CD8-positive, alpha-beta memory T cell (primary cell): ENCODE measurements around the gene CDK6. TPM values are rescaled to one million over a fixed set of nuclear protein-coding genes. Genes with fewer than 3 reads are reported as not detected.

Experiments
- CTCF ChIA-PET: fragments of 350-600 bp; sonication (Branson Sonifier 250); formaldehyde crosslinking; loops from one replicate; lab custom pipeline; 2021; ENCODE audit warnings: antibody characterized with exemption; lab: Charles Lee
- POLR2A ChIA-PET: fragments of 350-600 bp; sonication (Branson Sonifier 250); formaldehyde crosslinking; loops from one replicate; lab custom pipeline; 2021; ENCODE audit warnings: antibody characterized with exemption; lab: Charles Lee
- DNase-seq, 5 donors: peaks; one replicate each; pipeline versions ENCODE4 v3.0.0 to v3.0.0-alpha.2; 2020 to 2022; ENCODE audit warnings: mixed read lengths in 1 of 5
- H3K27ac ChIP-seq: one replicate; pipeline ENCODE4 v1.7.0; 2013; ENCODE audit warnings: low read depth, mild to moderate bottlenecking, low read length, moderate library complexity
- H3K27me3 ChIP-seq: 2 replicates; pipeline ENCODE4 v1.7.0; 2013; ENCODE audit warnings: low read length, mild to moderate bottlenecking; ENCODE audit not compliant: insufficient read depth, poor library complexity, severe bottlenecking
- H3K36me3 ChIP-seq: 2 replicates; pipeline ENCODE4 v1.7.0; 2013; ENCODE audit warnings: mild to moderate bottlenecking, low read length, moderate library complexity; ENCODE audit not compliant: insufficient read depth
- H3K4me1 ChIP-seq: 2 replicates; pipeline ENCODE4 v1.7.0; 2013; ENCODE audit warnings: mild to moderate bottlenecking, low read length, moderate library complexity; ENCODE audit not compliant: insufficient read depth
- H3K4me3 ChIP-seq: 2 replicates; pipeline ENCODE4 v1.7.0; 2013; ENCODE audit warnings: mild to moderate bottlenecking, low read length
- H3K9me3 ChIP-seq: 2 replicates; pipeline ENCODE4 v1.7.0; 2013; ENCODE audit warnings: mild to moderate bottlenecking, low read length
- H3K27ac Mint-ChIP-seq, 8 donors: one replicate each; pipeline ENCODE4 v1.8.0; 2020 to 2021; ENCODE audit warnings: mixed read lengths in 8 of 8, mild to moderate bottlenecking in 6 of 8, inconsistent platforms in 3 of 8, moderate library complexity in 3 of 8
- H3K27me3 Mint-ChIP-seq, 2 donors: one replicate each; pipeline ENCODE4 v1.8.0; 2020 to 2021; ENCODE audit warnings: mixed read lengths in 2 of 2, mild to moderate bottlenecking in 1 of 2, moderate library complexity in 1 of 2
- H3K36me3 Mint-ChIP-seq, 3 donors: one replicate each; pipeline ENCODE4 v1.8.0; 2020 to 2021; ENCODE audit warnings: mixed read lengths in 3 of 3, inconsistent platforms in 1 of 3, mild to moderate bottlenecking in 1 of 3
- H3K4me1 Mint-ChIP-seq, 3 donors: one replicate each; pipeline ENCODE4 v1.8.0; 2020 to 2021; ENCODE audit warnings: mixed read lengths in 3 of 3, inconsistent platforms in 1 of 3, mild to moderate bottlenecking in 1 of 3
- H3K4me3 Mint-ChIP-seq, 7 donors: one replicate each; pipeline ENCODE4 v1.8.0; 2020 to 2021; ENCODE audit warnings: mixed read lengths in 7 of 7, mild to moderate bottlenecking in 6 of 7, moderate library complexity in 4 of 7, inconsistent platforms in 2 of 7
- H3K9me3 Mint-ChIP-seq, 5 donors: one replicate each; pipeline ENCODE4 v1.8.0; 2020 to 2022; ENCODE audit warnings: mixed read lengths in 5 of 5, mild to moderate bottlenecking in 3 of 5, moderate library complexity in 2 of 5, inconsistent platforms in 1 of 5
- polyA plus RNA-seq: library from polyadenylated mRNA; unstranded; fragments of 300-500 nt; fragmentation: Illumina TruSeq; gene quantifications from one replicate; pipeline ENCODE4 v1.2.3, GENCODE V29; 2021
- total RNA-seq, 2 experiments: library from RNA; stranded (reverse); gene quantifications; one replicate each; pipeline ENCODE4 v1.2.3, GENCODE V29; 2021

Gene CDK6
- total and polyA plus RNA-seq, 3 experiments from 2014 or later, result 20.7 to 235 (median 231) TPM

GRCh38 chr7:92717993-92718716 lies 118.2 kb downstream of the CDK6 start:
- H3K4me1 Mint-ChIP-seq, result peaks cover 26 to 52% (median 26%) of the 10 kb centered on the region in 3 donors
- no peaks in the 10 kb centered on the region for H3K36me3 ChIP-seq
- H3K27me3 ChIP-seq, result no peaks in the 10 kb centered on the region
- H3K9me3 ChIP-seq, result no peaks in the 10 kb centered on the region
- H3K36me3 Mint-ChIP-seq, result peaks cover 0 to 25% (median 4%) of the 10 kb centered on the region in 3 donors
- no peaks in the 10 kb centered on the region for H3K9me3 Mint-ChIP-seq
- peak; percentile 2 to 62 (median 49) for DNase-seq
- H3K27ac Mint-ChIP-seq, result peak overlapping the region; percentile 55 to 96 (median 92)
- H3K27ac ChIP-seq, result no peak overlapping the region
- H3K4me1 ChIP-seq, result peaks cover 15% of the 10 kb centered on the region
- ChIA-PET CTCF (interaction anchor here (0.9 to 2.1 kb wide), 2 partner anchors 98 to 115 kb away, joined by 3 to 9 read pairs; no protein-coding TSS in a partner anchor), POLR2A (no interaction called here)
- no peaks in the 10 kb centered on the region for H3K27me3 Mint-ChIP-seq
- H3K4me3 Mint-ChIP-seq, result peak overlapping the region; percentile 85 to 95 (median 90)
- peak overlapping the region; percentile 46 for H3K4me3 ChIP-seq

DNA sequence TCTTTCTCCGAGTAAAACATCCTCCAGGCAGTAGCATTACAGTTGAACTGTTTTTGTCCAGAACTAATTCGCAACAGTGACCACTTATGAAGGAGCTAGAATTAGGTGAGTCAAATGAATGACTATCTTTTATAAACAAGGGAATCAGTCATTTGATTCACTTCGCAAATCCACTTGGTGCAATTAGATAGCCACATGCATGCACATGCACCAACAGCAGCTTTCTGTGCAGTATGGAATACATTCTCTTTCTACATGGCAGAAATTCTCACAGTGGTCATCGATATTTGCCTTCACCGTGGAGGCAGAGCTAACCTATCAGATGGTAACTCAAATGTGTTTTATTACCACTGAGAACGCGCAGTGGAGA lies 118.8 kb downstream of the CDK6 start:
- H3K4me3 ChIP-seq, result peak overlapping the region; percentile 46
- H3K4me1 ChIP-seq, result peaks cover 15% of the 10 kb centered on the region
- peak overlapping the region; percentile 85 to 95 (median 90) for H3K4me3 Mint-ChIP-seq
- H3K27ac ChIP-seq, result no peak overlapping the region
- H3K27ac Mint-ChIP-seq, result peak overlapping the region in 7 of 8 donors; percentile 55 to 96 (median 92)
- H3K9me3 Mint-ChIP-seq, result no peaks in the 10 kb centered on the region
- H3K36me3 Mint-ChIP-seq, result peaks cover 0 to 22% (median 4%) of the 10 kb centered on the region in 3 donors
- H3K27me3 Mint-ChIP-seq, result no peaks in the 10 kb centered on the region
- peaks cover 25 to 50% (median 26%) of the 10 kb centered on the region in 3 donors for H3K4me1 Mint-ChIP-seq
- H3K27me3 ChIP-seq, result no peaks in the 10 kb centered on the region
- no peak for DNase-seq
- CTCF ChIA-PET, result interaction anchor here (0.9 to 2.1 kb wide), 2 partner anchors 97 to 115 kb away, joined by 3 to 9 read pairs; no protein-coding TSS in a partner anchor
- POLR2A ChIA-PET, result no interaction called here
- no peaks in the 10 kb centered on the region for H3K9me3 ChIP-seq
- H3K36me3 ChIP-seq, result no peaks in the 10 kb centered on the region

DNA sequence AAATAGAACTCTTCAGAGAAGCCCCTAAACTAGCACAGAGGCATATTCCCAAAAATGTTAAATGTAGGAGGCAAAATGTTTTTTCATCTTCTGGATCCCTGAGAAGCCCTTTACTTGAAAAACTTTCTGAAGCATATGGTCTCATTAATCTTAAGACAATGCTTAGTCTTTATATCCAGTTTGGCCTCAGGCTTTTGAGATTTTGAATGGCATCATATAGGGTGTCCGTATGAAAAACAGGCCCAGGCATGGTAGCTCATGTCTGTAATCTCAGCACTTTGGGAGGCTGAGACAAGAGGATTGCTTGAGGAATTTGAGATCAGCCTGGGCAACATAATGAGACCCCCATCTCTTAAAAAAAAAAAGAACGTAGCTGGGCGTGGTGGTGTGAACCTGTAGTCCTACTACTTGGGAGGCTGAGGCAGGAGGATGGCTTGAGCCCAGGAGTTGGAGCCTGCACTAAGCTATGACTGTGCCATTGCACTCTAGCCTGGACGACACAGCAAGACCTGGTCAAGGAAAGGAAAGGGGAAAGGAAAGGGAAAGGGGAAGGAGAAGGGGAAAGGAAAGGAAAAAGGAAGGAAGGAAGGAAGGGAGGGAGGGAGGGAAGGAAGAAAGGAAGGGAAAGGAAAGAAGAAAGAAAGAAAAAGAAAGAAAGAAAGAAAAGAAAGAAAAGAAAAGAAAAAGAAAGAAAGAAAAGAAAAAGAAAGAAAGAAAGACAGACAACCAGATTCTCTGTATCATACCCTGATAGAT lies 119.4 kb downstream of the CDK6 start:
- no peaks in the 10 kb centered on the region for H3K27me3 ChIP-seq
- peaks cover 15% of the 10 kb centered on the region for H3K4me1 ChIP-seq
- no peak overlapping the region for H3K4me3 ChIP-seq
- Mint-ChIP-seq H3K4me3 (peak overlapping the region in 5 of 7 donors; percentile 45 to 95 (median 85)), H3K36me3 (peaks cover 0 to 21% (median 4%) of the 10 kb centered on the region in 3 donors), H3K27ac (peak overlapping the region in 6 of 8 donors; percentile 33 to 93 (median 82)), H3K9me3 (no peaks in the 10 kb centered on the region), H3K27me3 (no peaks in the 10 kb centered on the region), H3K4me1 (peaks cover 24 to 48% (median 26%) of the 10 kb centered on the region in 3 donors)
- no peaks in the 10 kb centered on the region for H3K9me3 ChIP-seq
- no peak overlapping the region for H3K27ac ChIP-seq
- no peaks in the 10 kb centered on the region for H3K36me3 ChIP-seq
- ChIA-PET CTCF (interaction anchor here (0.9 to 2.1 kb wide), 3 partner anchors 97 to 116 kb away, joined by 3 to 9 read pairs (median 4); no protein-coding TSS in a partner anchor), POLR2A (no interaction called here)
- DNase-seq, result no peak

DNA sequence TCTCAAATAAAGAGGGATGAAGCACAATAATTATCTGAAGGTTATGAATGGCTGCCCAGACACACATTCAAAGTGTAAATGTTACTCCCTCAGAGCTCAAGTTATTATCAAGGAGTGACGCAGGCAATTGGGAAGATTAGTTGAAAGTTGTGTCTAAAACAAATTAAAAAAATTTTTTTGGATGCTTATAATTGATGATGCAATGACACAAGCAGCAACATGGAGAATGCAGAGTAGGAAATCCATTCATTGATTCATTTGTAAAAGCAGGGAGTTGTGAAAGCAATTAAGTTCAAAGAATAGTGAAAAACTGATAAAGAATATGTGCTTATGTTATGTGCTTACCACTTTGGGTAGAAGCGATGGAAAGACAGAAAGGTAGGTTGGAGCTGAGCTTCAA lies 120.4 kb downstream of the CDK6 start:
- H3K27ac Mint-ChIP-seq, result no peak overlapping the region
- Histone ChIP-seq H3K9me3 (no peaks in the 10 kb centered on the region), H3K27me3 (no peaks in the 10 kb centered on the region), H3K36me3 (no peaks in the 10 kb centered on the region), H3K4me3 (no peak overlapping the region), H3K27ac (no peak overlapping the region), H3K4me1 (peaks cover 15% of the 10 kb centered on the region)
- DNase-seq, result no peak
- no peaks in the 10 kb centered on the region for H3K9me3 Mint-ChIP-seq
- ChIA-PET CTCF (interaction anchor here (1.3 kb wide), 1 partner anchor 117 kb away, joined by 4 read pairs; no protein-coding TSS in a partner anchor), POLR2A (no interaction called here)
- H3K27me3 Mint-ChIP-seq, result peaks cover 0 to 1% of the 10 kb centered on the region in 2 donors
- peaks cover 0 to 15% (median 4%) of the 10 kb centered on the region in 3 donors for H3K36me3 Mint-ChIP-seq
- H3K4me3 Mint-ChIP-seq, result peak overlapping the region in 1 of 7 donors; percentile 18
- H3K4me1 Mint-ChIP-seq, result peaks cover 21 to 46% (median 26%) of the 10 kb centered on the region in 3 donors

DNA sequence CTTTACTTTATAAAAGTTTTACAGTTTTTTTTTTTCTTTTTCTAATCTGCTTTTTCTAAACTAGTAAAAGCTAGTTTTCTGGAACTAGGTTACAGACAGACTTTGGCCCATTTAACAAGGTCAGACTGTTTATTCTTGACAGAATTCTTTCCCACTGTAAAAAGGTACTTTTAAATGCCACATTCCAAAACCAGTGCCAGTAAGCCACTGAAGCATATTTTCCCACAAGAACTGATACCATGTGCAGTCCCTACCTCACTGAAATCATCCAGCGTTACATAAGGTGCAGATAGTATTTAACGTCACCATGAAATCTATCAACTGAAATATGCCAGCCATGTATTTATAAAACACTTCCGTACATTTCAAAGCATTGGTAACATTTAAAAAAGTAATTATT lies 121.6 kb downstream of the CDK6 start:
- Histone ChIP-seq H3K27me3 (no peaks in the 10 kb centered on the region), H3K36me3 (no peaks in the 10 kb centered on the region), H3K27ac (no peak overlapping the region), H3K9me3 (no peaks in the 10 kb centered on the region), H3K4me3 (no peak overlapping the region), H3K4me1 (peaks cover 15% of the 10 kb centered on the region)
- ChIA-PET CTCF (interaction anchor here (2.5 kb wide), 1 partner anchor 118 kb away, joined by 6 read pairs; no protein-coding TSS in a partner anchor), POLR2A (no interaction called here)
- peaks cover 0 to 1% of the 10 kb centered on the region in 2 donors for H3K27me3 Mint-ChIP-seq
- no peak overlapping the region for H3K4me3 Mint-ChIP-seq
- no peak for DNase-seq
- peaks cover 0 to 14% (median 4%) of the 10 kb centered on the region in 3 donors for H3K36me3 Mint-ChIP-seq
- H3K27ac Mint-ChIP-seq, result no peak overlapping the region
- H3K9me3 Mint-ChIP-seq, result no peaks in the 10 kb centered on the region
- H3K4me1 Mint-ChIP-seq, result peaks cover 20 to 49% (median 29%) of the 10 kb centered on the region in 3 donors

GRCh38 chr7:92714280-92714679 lies 122.1 kb downstream of the CDK6 start:
- Mint-ChIP-seq H3K9me3 (no peaks in the 10 kb centered on the region), H3K27ac (peak overlapping the region in 2 of 8 donors; percentile 20 to 30), H3K4me1 (peaks cover 19 to 47% (median 25%) of the 10 kb centered on the region in 3 donors), H3K4me3 (no peak overlapping the region), H3K36me3 (peaks cover 0 to 14% (median 4%) of the 10 kb centered on the region in 3 donors), H3K27me3 (peaks cover 0 to 1% of the 10 kb centered on the region in 2 donors)
- ChIA-PET CTCF (interaction anchor here (2.5 kb wide), 1 partner anchor 119 kb away, joined by 6 read pairs; no protein-coding TSS in a partner anchor), POLR2A (no interaction called here)
- no peaks in the 10 kb centered on the region for H3K27me3 ChIP-seq
- no peak for DNase-seq
- H3K27ac ChIP-seq, result no peak overlapping the region
- H3K4me1 ChIP-seq, result peaks cover 15% of the 10 kb centered on the region
- H3K9me3 ChIP-seq, result no peaks in the 10 kb centered on the region
- H3K36me3 ChIP-seq, result no peaks in the 10 kb centered on the region
- no peak overlapping the region for H3K4me3 ChIP-seq

DNA sequence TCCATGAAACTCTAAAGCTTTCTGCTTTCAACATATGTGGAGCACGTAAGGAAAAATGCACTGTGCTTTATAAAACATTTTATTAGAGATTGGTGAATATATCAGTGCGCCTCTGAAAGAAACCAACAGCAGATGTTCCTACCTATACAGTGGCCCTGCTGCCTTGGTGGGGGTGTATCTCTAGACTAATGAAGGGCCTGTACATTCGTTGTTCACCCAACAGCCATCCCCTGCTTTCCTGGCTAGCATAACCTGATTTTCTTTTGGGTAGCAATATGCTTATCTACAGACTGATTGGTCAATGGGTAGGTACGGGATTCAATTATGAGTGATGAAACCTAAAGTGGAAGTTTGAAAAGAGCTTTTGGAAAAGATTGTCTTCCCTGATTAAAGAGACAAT lies 126.5 kb downstream of the CDK6 start:
- Histone ChIP-seq H3K36me3 (no peaks in the 10 kb centered on the region), H3K27me3 (no peaks in the 10 kb centered on the region), H3K4me3 (no peak overlapping the region), H3K27ac (no peak overlapping the region), H3K4me1 (no peaks in the 10 kb centered on the region), H3K9me3 (no peaks in the 10 kb centered on the region)
- POLR2A ChIA-PET, result no interaction called here
- no peak for DNase-seq
- peaks cover 0 to 1% of the 10 kb centered on the region in 2 donors for H3K27me3 Mint-ChIP-seq
- peaks cover 4 to 48% (median 27%) of the 10 kb centered on the region in 3 donors for H3K4me1 Mint-ChIP-seq
- peaks cover 0 to 19% (median 9%) of the 10 kb centered on the region in 3 donors for H3K36me3 Mint-ChIP-seq
- H3K27ac Mint-ChIP-seq, result no peak overlapping the region
- no peaks in the 10 kb centered on the region for H3K9me3 Mint-ChIP-seq
- no peak overlapping the region for H3K4me3 Mint-ChIP-seq
- CTCF ChIA-PET, result no interaction called here
